ENCODE data around the gene RWDD1. TPM values are rescaled to one million over a fixed set of nuclear protein-coding genes. Genes with fewer than 3 reads are reported as not detected.

The RWDD1 gene
- total RNA-seq, 1 donor from 2014 or later, result 37.4 TPM

GRCh38 chr6:116529466-116530290 lies 41.6 kb upstream of the RWDD1 start:
- Histone ChIP-seq H3K36me3 (no peaks in the 10 kb centered on the region), H3K27ac (no peak overlapping the region), H3K9me3 (no peaks in the 10 kb centered on the region), H3K27me3 (no peaks in the 10 kb centered on the region), H3K4me3 (no peak overlapping the region), H3K4me1 (no peaks in the 10 kb centered on the region)
- ATAC-seq, result no peak
- TF ChIP-seq CTCF (IDR thresholded peaks at IDR 0.05), result no peak
- no peak for DNase-seq
- intact Hi-C loops (cut with DNase I), result no loop called here

- Histone ChIP-seq H3K4me1 (no peaks in the 10 kb centered on the region), H3K9me3 (no peaks in the 10 kb centered on the region), H3K4me3 (no peak overlapping the region), H3K27ac (no peak overlapping the region), H3K27me3 (no peaks in the 10 kb centered on the region), H3K36me3 (no peaks in the 10 kb centered on the region)
- ATAC-seq (no peak), DNase-seq (no peak)
- no peak for TF ChIP-seq CTCF (IDR thresholded peaks at IDR 0.05)
- intact Hi-C loops (cut with DNase I), result no loop called here
Observed at GRCh38 chr6:116530436-116530835, 40.9 kb upstream of the RWDD1 start.

GRCh38 chr6:116531675-116532570 lies 39.4 kb upstream of the RWDD1 start:
- ATAC-seq (peak; percentile 93), DNase-seq (no peak)
- peak; percentile 86 for TF ChIP-seq CTCF (IDR thresholded peaks at IDR 0.05)
- Histone ChIP-seq H3K36me3 (no peaks in the 10 kb centered on the region), H3K4me3 (no peak overlapping the region), H3K27me3 (no peaks in the 10 kb centered on the region), H3K27ac (no peak overlapping the region), H3K4me1 (no peaks in the 10 kb centered on the region), H3K9me3 (no peaks in the 10 kb centered on the region)
- intact Hi-C loops (cut with DNase I), result no loop called here

- H3K27me3 ChIP-seq, result no peaks in the 10 kb centered on the region
- no peak overlapping the region for H3K27ac ChIP-seq
- H3K36me3 ChIP-seq, result no peaks in the 10 kb centered on the region
- ATAC-seq (no peak), DNase-seq (no peak)
- no peak for TF ChIP-seq CTCF (IDR thresholded peaks at IDR 0.05)
- no peaks in the 10 kb centered on the region for H3K9me3 ChIP-seq
- no peaks in the 10 kb centered on the region for H3K4me1 ChIP-seq
- H3K4me3 ChIP-seq, result no peak overlapping the region
- intact Hi-C loops (cut with DNase I), result no loop called here
Observed at GRCh38 chr6:116533233-116533957, 37.9 kb upstream of the RWDD1 start.

GRCh38 chr6:116535109-116535508 lies 36.2 kb upstream of the RWDD1 start:
- ATAC-seq, result no peak
- DNase-seq, result no peak
- Histone ChIP-seq H3K27ac (no peak overlapping the region), H3K36me3 (no peaks in the 10 kb centered on the region), H3K9me3 (no peaks in the 10 kb centered on the region), H3K4me1 (no peaks in the 10 kb centered on the region), H3K27me3 (no peaks in the 10 kb centered on the region), H3K4me3 (no peak overlapping the region)
- no peak for TF ChIP-seq CTCF (IDR thresholded peaks at IDR 0.05)
- intact Hi-C loops (cut with DNase I), result no loop called here
